Measurements from ENCODE around the gene PAPPA.

DNA sequence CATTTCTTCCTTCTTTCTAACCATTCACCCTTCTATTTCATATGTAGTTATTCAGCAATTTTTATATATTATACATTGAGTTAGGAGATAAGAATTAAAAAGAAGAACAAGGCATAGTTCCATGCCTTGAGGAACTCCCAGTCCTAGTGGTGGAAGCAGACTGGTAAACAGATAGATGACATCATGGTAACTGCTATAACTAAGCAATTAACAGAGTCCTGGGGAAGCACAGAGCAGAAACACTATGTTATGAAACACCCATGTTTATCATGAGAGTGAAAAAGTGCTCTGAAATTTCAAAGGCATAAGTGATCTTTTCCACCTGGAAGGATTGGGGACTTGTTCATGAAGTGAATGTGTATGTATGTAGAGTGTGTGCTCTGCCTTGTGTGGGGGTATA lies 14.6 kb downstream of the PAPPA start:
- TF ChIP-seq, protein P1, sequence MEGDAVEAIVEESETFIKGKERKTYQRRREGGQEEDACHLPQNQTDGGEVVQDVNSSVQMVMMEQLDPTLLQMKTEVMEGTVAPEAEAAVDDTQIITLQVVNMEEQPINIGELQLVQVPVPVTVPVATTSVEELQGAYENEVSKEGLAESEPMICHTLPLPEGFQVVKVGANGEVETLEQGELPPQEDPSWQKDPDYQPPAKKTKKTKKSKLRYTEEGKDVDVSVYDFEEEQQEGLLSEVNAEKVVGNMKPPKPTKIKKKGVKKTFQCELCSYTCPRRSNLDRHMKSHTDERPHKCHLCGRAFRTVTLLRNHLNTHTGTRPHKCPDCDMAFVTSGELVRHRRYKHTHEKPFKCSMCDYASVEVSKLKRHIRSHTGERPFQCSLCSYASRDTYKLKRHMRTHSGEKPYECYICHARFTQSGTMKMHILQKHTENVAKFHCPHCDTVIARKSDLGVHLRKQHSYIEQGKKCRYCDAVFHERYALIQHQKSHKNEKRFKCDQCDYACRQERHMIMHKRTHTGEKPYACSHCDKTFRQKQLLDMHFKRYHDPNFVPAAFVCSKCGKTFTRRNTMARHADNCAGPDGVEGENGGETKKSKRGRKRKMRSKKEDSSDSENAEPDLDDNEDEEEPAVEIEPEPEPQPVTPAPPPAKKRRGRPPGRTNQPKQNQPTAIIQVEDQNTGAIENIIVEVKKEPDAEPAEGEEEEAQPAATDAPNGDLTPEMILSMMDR (IDR thresholded peaks at IDR 0.05), result no peak
- TF ChIP-seq POLR2A (IDR thresholded peaks at IDR 0.05), result no peak
